Retinal pigment epithelial cell (primary cell): ENCODE measurements around the gene FLG.

Experiments used
- DNase-seq: peaks from one replicate; pipeline ENCODE4 v3.0.0-alpha.2; 2010; ENCODE audit warnings: low read depth
- H3K4me3 ChIP-seq: 2 replicates; pipeline ENCODE4 v1.5.1; 2011; ENCODE audit warnings: mild to moderate bottlenecking, low read length, control low read depth, moderate library complexity
- CTCF ChIP-seq: conservative IDR thresholded peaks from 2 replicates; pipeline ENCODE4 v1.5.1; 2011; ENCODE audit warnings: low read depth, low read length, control low read depth, inconsistent platforms

The FLG gene

GRCh38 chr1:152325111-152325510 lies at the start of gene FLG:
FLG (minus strand) TSS chr1:152325239; CDS start chr1:152315456, 9,783 bp downstream.
- TF ChIP-seq CTCF: no peak
- no peak within 1 kb of the TSS for H3K4me3 ChIP-seq
- DNase-seq: no peak

GRCh38 chr1:152374451-152374850 lies 49.4 kb upstream of the FLG start:
- H3K4me3 ChIP-seq: no peak overlapping the region
- no peak for DNase-seq

DNA sequence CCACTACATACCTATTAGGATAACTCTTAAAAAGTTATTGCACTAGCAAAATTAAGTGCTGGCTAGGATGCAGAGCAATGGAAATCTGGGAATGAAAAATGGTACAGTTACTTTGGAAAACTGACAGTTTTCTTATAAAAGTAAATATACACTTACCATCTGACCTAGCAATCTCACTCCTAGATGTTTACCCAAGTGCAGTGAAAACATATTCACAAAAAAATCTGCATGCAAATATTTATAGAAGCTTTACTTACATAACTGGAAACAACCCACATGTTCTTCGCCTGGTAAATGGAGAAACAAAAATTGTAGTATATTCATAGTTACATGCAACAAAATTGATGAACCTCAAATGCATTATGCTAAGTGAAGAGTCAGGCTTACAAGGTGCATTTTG lies 47.6 kb upstream of the FLG start:
- no peak for DNase-seq
- TF ChIP-seq CTCF: no peak
- H3K4me3 ChIP-seq: no peak overlapping the region

More at GRCh38 chr1:152374451-152374850, 49.4 kb upstream of the FLG start:
- no peak for TF ChIP-seq CTCF

- no peak overlapping the region for H3K4me3 ChIP-seq
- DNase-seq: no peak
Measured at GRCh38 chr1:152367436-152367835, 42.4 kb upstream of the FLG start.

DNA sequence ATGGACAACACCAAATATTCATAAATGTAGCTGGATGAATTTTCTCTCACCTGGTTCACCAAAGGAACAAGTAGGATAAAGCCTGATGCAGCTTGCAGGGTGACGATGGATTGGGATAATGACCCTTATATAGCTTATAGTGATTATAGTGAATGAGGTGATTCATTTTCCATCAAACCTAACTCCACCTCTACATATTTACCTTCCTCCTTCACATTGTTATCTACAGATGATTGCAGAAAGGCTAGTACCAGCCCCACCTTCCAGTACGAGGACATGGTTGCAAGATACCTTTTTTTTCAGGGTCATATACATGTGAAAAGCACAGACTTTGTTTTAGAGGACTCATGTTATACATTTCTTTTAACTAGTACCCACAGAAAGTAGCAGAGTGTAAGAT lies 34.9 kb upstream of the FLG start, which contains the start of gene FLG2:
TSS of gene FLG2 (minus strand) at position 101 of the 400 bp plus-strand sequence. CDS start 1,122 bp downstream, outside the sequence.
- H3K4me3 ChIP-seq: no peak within 1 kb of the TSS
- no peak for TF ChIP-seq CTCF
- no peak for DNase-seq

More at GRCh38 chr1:152367436-152367835, 42.4 kb upstream of the FLG start:
- no peak for TF ChIP-seq CTCF

- no peak overlapping the region for H3K4me3 ChIP-seq
- DNase-seq: no peak
- TF ChIP-seq CTCF: no peak
Measured at GRCh38 chr1:152356736-152357135, 31.7 kb upstream of the FLG start.

GRCh38 chr1:152349611-152350010 lies 24.6 kb upstream of the FLG start:
- no peak for TF ChIP-seq CTCF
- no peak overlapping the region for H3K4me3 ChIP-seq
- no peak for DNase-seq
